K562 (cell line): ENCODE measurements around the gene CBFA2T2. TPM values are rescaled to one million over a fixed set of nuclear protein-coding genes. Genes with fewer than 3 reads are reported as not detected.
A peak's percentile ranks its signal among the peaks of the same experiment; 100 is the strongest.

Experiments
- E2F3 ChIP-seq: fragments of 250-450 bp; sonication (Bioruptor Pico); IDR thresholded peaks from 2 replicates; pipeline ENCODE4 v1.4.0; 2020; ENCODE audit warnings: mild to moderate bottlenecking
- EP400 ChIP-seq: fragments of 450-650 bp; IDR thresholded peaks from 2 replicates; pipeline ENCODE4 v1.6.1; 2017; ENCODE audit warnings: antibody characterized with exemption, mild to moderate bottlenecking, moderate library complexity
- HDGF ChIP-seq: fragments of 450-650 bp; IDR thresholded peaks from 2 replicates; pipeline ENCODE4 v1.6.1; 2016
- MAZ ChIP-seq, 2 experiments: fragments of 450-650 bp in 1 of 2; sonication (generic) in 1 of 2; formaldehyde crosslinking; IDR thresholded peaks in 1 of 2; conservative IDR thresholded peaks in 1 of 2; 2 replicates each; pipeline versions ENCODE4 v1.4.0 to v1.5.0; 2020; ENCODE audit warnings: mild to moderate bottlenecking in 1 of 2, missing genetic modification reagents in 1 of 2
- MCM7 ChIP-seq, 2 experiments: fragments of 450-650 bp; IDR thresholded peaks; 2 replicates each; pipeline ENCODE4 v1.6.1; 2016 to 2018
- POLR2B ChIP-seq: fragments of 450-650 bp; IDR thresholded peaks from 2 replicates; pipeline ENCODE4 v1.6.1; 2018; ENCODE audit warnings: low read depth; ENCODE audit not compliant: partially characterized antibody
- PTRF ChIP-seq: fragments of 450-650 bp; IDR thresholded peaks from 2 replicates; pipeline ENCODE4 v1.6.1; 2016; ENCODE audit warnings: mild to moderate bottlenecking, missing genetic modification characterization, missing compliant biosample characterization
- RNF2 ChIP-seq: sonication (generic); IDR thresholded peaks from 2 replicates; pipeline ENCODE4 v1.6.1; 2016
- SIRT6 ChIP-seq: IDR thresholded peaks from one replicate; pipeline ENCODE4 v1.6.1; 2012; ENCODE audit warnings: low read depth, mild to moderate bottlenecking, control low read depth, inconsistent platforms, low read length, moderate library complexity
- ZFP36 ChIP-seq: fragments of 150-350 bp; IDR thresholded peaks from 2 replicates; pipeline ENCODE4 v1.6.1; 2018; ENCODE audit warnings: low read length, low read depth; ENCODE audit not compliant: partially characterized antibody
- polyA plus RNA-seq, 8 experiments: library from polyadenylated mRNA; depleted of rRNA in 4 of 8; stranded (reverse) in 5 of 8; unstranded in 3 of 8; fragments of >200 nt; fragmentation: Nextera tagmentation in 2 of 8; fragmentation: Illumina TruSeq in 1 of 8; extraction: Ambion mirVana in 2 of 8; extraction: Trizol in 1 of 8; gene quantifications; 2 replicates each; pipeline versions ENCODE4 v1.2.1 to v1.2.3, GENCODE V29; 2011 to 2014; ENCODE audit warnings: inconsistent platforms in 1 of 8, missing spikeins in 1 of 8
- total RNA-seq, 7 experiments: library from RNA; depleted of rRNA in 6 of 7; stranded (reverse); fragments of >200 nt in 6 of 7; fragmentation: Illumina TruSeq in 2 of 7; extraction: Trizol in 2 of 7; gene quantifications; 2 replicates each; pipeline versions ENCODE4 v1.2.1 to v1.2.3, GENCODE V29; 2011 to 2021; ENCODE audit warnings: low replicate concordance in 1 of 7
- TF ChIP-seq, protein P1 (sequence below), 2 experiments: fragments of 450-650 bp; IDR thresholded peaks; 2 replicates each; pipeline ENCODE4 v1.6.1; 2016; ENCODE audit warnings: mild to moderate bottlenecking in 2 of 2, borderline replicate concordance in 1 of 2, low read depth in 1 of 2, moderate library complexity in 1 of 2
- TF ChIP-seq, protein P2 (sequence below): sonication (generic); formaldehyde crosslinking; IDR thresholded peaks from 2 replicates; pipeline ENCODE4 v1.8.0; 2022; ENCODE audit warnings: missing genetic modification reagents, mild to moderate bottlenecking, moderate library complexity, borderline replicate concordance
- TF ChIP-seq, protein P3 (sequence below), 3 experiments: IDR thresholded peaks in 2 of 3; conservative IDR thresholded peaks in 1 of 3; 2 replicates each; pipeline ENCODE4 v1.5.1; 2011 to 2012; ENCODE audit warnings: low read length in 3 of 3, mild to moderate bottlenecking in 3 of 3, control low read depth in 2 of 3, improper control_type of control experiment in 1 of 3, inconsistent platforms in 1 of 3, low read depth in 1 of 3, mixed read lengths in 1 of 3, moderate library complexity in 1 of 3; ENCODE audit not compliant: insufficient read depth in 2 of 3
- TF ChIP-seq, protein P4 (sequence below): fragments of 450-650 bp; formaldehyde crosslinking; IDR thresholded peaks from 2 replicates; pipeline ENCODE4 v1.4.0; 2020; ENCODE audit warnings: mild to moderate bottlenecking, moderate library complexity

Gene CBFA2T2
- total and polyA plus RNA-seq, 9 of the 15 experiments (the other 6 are each of a cell fraction or from before 2014, with no cell fraction given): 0.27 to 9.6 (median 5.8) TPM

DNA sequence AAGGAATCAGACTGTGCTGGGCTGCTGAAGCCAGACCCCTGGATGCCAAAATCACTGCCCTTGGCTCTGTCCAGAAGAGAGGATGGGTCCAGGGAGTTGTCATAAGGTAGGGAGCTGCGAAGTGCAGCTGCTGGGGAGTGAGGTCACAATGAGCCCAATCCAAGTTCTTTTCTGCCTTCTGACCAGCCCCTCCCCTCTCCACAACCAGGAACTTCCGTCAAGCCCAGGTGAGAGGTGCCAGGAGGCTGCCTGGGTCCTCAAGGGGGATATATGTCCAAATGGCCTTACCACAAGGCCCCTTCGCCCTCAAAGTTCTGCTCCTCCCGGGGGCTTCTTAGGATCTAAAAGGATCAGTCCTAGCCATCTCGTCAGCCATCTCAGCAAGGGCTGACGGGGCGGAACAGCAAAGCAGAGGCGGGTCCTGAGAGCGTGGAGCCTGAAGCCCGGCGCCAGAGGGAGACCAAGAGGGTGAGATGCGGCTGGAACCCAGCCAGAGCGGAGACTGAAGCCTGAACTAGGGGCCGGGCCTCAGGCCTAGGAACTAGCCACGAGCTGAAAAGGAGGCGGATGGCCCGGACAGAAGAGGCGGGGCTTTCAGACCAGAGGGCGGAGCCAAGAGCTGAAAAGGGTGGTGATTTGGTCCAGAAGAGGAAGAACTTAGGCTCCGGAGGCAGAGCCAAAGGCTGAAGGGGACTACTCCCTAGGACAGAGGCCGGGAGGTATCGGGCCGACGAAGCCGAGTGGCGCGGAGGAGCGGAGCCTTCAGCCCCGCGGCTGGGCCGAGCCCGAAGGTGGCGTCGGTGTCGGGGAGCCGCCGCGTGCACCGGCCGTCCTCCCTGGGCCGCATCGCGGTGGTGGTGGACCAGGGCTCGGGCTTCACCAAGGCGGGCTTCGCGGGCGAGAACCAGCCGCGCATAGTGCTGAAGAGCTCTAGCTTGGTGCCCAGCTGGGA is 176.7 kb downstream of the CBFA2T2 start, which contains the start of gene ACTL10 (continued):
- TF ChIP-seq, protein P1, sequence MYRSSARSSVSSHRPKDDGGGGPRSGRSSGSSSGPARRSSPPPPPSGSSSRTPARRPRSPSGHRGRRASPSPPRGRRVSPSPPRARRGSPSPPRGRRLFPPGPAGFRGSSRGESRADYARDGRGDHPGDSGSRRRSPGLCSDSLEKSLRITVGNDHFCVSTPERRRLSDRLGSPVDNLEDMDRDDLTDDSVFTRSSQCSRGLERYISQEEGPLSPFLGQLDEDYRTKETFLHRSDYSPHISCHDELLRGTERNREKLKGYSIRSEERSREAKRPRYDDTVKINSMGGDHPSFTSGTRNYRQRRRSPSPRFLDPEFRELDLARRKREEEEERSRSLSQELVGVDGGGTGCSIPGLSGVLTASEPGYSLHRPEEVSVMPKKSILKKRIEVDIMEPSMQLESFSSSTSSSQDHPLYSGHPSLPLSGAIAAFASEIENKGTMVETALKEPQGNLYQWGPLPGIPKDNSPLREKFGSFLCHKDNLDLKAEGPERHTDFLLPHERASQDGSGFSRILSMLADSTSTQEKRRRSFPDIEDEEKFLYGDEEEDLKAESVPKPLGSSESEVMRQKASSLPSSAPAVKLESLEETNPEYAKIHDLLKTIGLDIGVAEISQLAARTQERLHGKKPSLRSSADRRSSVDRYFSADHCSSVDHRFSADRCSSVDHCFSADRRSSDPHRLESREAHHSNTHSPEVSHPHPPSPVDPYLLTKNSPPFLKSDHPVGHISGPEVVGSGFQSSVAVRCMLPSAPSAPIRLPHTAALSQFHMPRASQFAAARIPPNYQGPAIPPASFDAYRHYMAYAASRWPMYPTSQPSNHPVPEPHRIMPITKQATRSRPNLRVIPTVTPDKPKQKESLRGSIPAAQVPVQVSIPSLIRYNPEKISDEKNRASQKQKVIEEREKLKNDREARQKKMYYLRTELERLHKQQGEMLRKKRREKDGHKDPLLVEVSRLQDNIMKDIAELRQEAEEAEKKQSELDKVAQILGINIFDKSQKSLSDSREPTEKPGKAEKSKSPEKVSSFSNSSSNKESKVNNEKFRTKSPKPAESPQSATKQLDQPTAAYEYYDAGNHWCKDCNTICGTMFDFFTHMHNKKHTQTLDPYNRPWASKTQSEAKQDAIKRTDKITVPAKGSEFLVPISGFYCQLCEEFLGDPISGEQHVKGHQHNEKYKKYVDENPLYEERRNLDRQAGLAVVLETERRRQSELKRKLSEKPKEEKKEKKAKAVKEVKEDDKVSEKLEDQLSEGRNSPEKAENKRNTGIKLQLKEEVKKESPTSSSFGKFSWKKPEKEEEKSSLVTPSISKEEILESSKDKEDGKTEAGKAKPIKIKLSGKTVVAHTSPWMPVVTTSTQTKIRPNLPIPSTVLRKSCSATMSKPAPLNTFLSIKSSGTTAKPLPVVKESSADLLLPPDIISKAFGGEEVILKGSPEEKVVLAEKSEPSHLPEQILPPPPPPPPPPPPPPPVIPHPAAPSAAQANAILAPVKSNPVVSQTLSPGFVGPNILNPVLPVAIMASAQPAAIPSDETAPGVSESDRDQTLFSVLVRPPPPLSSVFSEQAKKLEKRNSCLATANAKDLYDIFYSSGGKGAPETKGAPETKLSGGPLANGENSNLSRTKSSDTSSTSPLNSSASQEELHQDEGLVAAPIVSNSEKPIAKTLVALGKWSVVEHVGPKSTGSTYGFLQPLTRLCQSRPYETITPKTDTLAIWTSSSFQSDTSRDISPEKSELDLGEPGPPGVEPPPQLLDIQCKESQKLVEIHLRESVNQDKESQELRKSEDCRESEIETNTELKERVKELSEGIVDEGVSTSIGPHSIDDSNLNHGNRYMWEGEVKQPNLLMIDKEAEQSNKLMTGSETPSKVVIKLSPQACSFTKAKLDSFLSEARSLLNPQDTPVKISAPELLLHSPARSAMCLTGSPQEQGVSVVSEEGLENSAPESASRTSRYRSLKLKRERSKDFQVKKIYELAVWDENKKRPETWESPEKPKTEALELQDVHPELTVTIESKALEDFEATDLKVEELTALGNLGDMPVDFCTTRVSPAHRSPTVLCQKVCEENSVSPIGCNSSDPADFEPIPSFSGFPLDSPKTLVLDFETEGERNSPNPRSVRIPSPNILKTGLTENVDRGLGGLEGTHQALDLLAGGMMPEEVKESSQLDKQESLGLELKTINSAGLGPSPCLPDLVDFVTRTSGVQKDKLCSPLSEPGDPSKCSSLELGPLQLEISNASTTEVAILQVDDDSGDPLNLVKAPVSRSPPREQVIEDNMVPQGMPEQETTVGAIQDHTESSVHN (IDR thresholded peaks at IDR 0.05; ENCODE audit: borderline replicate concordance in 1 of 2, low read depth in 1 of 2): no peak
- TF ChIP-seq POLR2B (peak; percentile 37), RNF2 (no peak), PTRF (tag) (no peak), ZFP36 (no peak), SIRT6 (no peak), MCM7 (IDR thresholded peaks at IDR 0.05) (no peak), HDGF (0 out of 2 replicates have a peak, but pooled peaks have one; percentile 44), EP400 (peak; percentile 41; the same call in 1 of the 2 replicates), E2F3 (0 out of 2 replicates have a peak, but pooled peaks have one; percentile 29), MAZ (CRISPR knock-in tag; conservative IDR thresholded peaks at IDR 0.05 in 1 of 2, IDR thresholded peaks at IDR 0.05 in 1 of 2) (peak in 1 of 2 experiments; percentile 63; a peak in 1 of 4 replicates)
- TF ChIP-seq, protein P2, sequence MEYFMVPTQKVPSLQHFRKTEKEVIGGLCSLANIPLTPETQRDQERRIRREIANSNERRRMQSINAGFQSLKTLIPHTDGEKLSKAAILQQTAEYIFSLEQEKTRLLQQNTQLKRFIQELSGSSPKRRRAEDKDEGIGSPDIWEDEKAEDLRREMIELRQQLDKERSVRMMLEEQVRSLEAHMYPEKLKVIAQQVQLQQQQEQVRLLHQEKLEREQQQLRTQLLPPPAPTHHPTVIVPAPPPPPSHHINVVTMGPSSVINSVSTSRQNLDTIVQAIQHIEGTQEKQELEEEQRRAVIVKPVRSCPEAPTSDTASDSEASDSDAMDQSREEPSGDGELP (CRISPR knock-in tag): peak; percentile 76; the same call in 1 of the 2 replicates
- TF ChIP-seq, protein P3, sequence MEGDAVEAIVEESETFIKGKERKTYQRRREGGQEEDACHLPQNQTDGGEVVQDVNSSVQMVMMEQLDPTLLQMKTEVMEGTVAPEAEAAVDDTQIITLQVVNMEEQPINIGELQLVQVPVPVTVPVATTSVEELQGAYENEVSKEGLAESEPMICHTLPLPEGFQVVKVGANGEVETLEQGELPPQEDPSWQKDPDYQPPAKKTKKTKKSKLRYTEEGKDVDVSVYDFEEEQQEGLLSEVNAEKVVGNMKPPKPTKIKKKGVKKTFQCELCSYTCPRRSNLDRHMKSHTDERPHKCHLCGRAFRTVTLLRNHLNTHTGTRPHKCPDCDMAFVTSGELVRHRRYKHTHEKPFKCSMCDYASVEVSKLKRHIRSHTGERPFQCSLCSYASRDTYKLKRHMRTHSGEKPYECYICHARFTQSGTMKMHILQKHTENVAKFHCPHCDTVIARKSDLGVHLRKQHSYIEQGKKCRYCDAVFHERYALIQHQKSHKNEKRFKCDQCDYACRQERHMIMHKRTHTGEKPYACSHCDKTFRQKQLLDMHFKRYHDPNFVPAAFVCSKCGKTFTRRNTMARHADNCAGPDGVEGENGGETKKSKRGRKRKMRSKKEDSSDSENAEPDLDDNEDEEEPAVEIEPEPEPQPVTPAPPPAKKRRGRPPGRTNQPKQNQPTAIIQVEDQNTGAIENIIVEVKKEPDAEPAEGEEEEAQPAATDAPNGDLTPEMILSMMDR (IDR thresholded peaks at IDR 0.05 in 2 of 3, conservative IDR thresholded peaks at IDR 0.05 in 1 of 3; ENCODE audit: insufficient read depth in 2 of 3, low read depth in 1 of 3, low read length in 3 of 3): peak; percentile 56 to 67 (median 61); a peak in 5 of 6 replicates
- TF ChIP-seq, protein P4, sequence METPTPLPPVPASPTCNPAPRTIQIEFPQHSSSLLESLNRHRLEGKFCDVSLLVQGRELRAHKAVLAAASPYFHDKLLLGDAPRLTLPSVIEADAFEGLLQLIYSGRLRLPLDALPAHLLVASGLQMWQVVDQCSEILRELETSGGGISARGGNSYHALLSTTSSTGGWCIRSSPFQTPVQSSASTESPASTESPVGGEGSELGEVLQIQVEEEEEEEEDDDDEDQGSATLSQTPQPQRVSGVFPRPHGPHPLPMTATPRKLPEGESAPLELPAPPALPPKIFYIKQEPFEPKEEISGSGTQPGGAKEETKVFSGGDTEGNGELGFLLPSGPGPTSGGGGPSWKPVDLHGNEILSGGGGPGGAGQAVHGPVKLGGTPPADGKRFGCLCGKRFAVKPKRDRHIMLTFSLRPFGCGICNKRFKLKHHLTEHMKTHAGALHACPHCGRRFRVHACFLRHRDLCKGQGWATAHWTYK (CRISPR knock-in tag): no peak
